Measurements from ENCODE around the gene COPS7A.

The COPS7A gene

GRCh38 chr12:6774499-6775062 is 50.7 kb downstream of the COPS7A start (continued):
- TF ChIP-seq SETDB1 (IDR thresholded peaks at IDR 0.05; ENCODE audit: insufficient read length, low read length) (no peak), ZNF585B (tag by site-specific recombination; IDR thresholded peaks at IDR 0.05) (no peak), SCRT1 (tag by site-specific recombination; IDR thresholded peaks at IDR 0.05; ENCODE audit: borderline replicate concordance) (no peak), ZNF747 (tag by site-specific recombination; IDR thresholded peaks at IDR 0.05) (no peak), OSR2 (tag by site-specific recombination; IDR thresholded peaks at IDR 0.05) (no peak), ZNF514 (tag by site-specific recombination; IDR thresholded peaks at IDR 0.05) (no peak), KLF7 (tag by site-specific recombination; IDR thresholded peaks at IDR 0.05; ENCODE audit: borderline replicate concordance) (no peak), ZBTB26 (tag by site-specific recombination; optimal IDR thresholded peaks at IDR 0.05) (no peak)

GRCh38 chr12:6775185-6776174 is 51.6 kb downstream of the COPS7A start:
- POLR2A ChIA-PET: interaction anchor here (2.0 kb wide), 1 partner anchor 23 kb away, joined by 7 read pairs; the partner anchor contains the start of gene MLF2
- no peak overlapping the region for H3K4me3 ChIP-seq (ENCODE audit: low read depth, low read length)
- TF ChIP-seq ZBTB21 (tag by site-specific recombination; IDR thresholded peaks at IDR 0.05) (no peak), ZBTB17 (tag by site-specific recombination; IDR thresholded peaks at IDR 0.05) (0 out of 2 replicates have a peak, but pooled peaks have one; percentile 24), ZNF10 (tag by site-specific recombination; IDR thresholded peaks at IDR 0.05) (0 out of 2 replicates have a peak, but pooled peaks have one; percentile 17)
- H3K9me3 ChIP-seq (ENCODE audit: control insufficient read depth, insufficient read depth, low read depth, low read length): no peaks in the 10 kb centered on the region
- H3K4me1 ChIP-seq (ENCODE audit: control insufficient read depth, insufficient read depth, low read length): peaks cover 7% of the 10 kb centered on the region
- H3K27ac ChIP-seq (ENCODE audit: extremely low read depth, low read depth, low read length): no peak overlapping the region
- peaks cover 3 to 13% of the 10 kb centered on the region in 2 experiments; a peak in 2 of 3 replicates for H3K36me3 ChIP-seq (ENCODE audit: control insufficient read depth in 2 of 2, insufficient read depth in 1 of 2, low read length in 2 of 2)
- CTCF ChIA-PET: interaction anchor here (0.6 to 6.3 kb wide), 5 partner anchors 9 to 39 kb away, joined by 3 to 93 read pairs (median 3); partner anchors contain the start of gene MLF2

GRCh38 chr12:6777386-6777785 is 53.5 kb downstream of the COPS7A start:
- Histone ChIP-seq H3K4me3 (ENCODE audit: low read depth, low read length) (no peak overlapping the region), H3K27ac (ENCODE audit: extremely low read depth, low read depth, low read length) (no peak overlapping the region), H3K36me3 (ENCODE audit: control insufficient read depth in 2 of 2, insufficient read depth in 1 of 2, low read length in 2 of 2) (no peaks in the 10 kb centered on the region), H3K4me1 (ENCODE audit: control insufficient read depth, insufficient read depth, low read length) (peaks cover 7% of the 10 kb centered on the region), H3K9me3 (ENCODE audit: control insufficient read depth, insufficient read depth, low read depth, low read length) (no peaks in the 10 kb centered on the region)
- CTCF ChIA-PET: interaction anchor here (0.5 to 7.6 kb wide), 7 partner anchors 10 to 321 kb away, joined by 3 to 93 read pairs (median 4); partner anchors contain the start of genes MLF2 and PTMS
- POLR2A ChIA-PET: interaction anchor here (0.5 to 3.0 kb wide), 4 partner anchors 11 to 61 kb away, joined by 3 to 24 read pairs (median 13); partner anchors contain the start of genes MLF2 and PTMS
- TF ChIP-seq ZBTB11 (tag by site-specific recombination; conservative IDR thresholded peaks at IDR 0.05; ENCODE audit: low read depth) (no peak), ZNF580 (tag by site-specific recombination; IDR thresholded peaks at IDR 0.05) (no peak), ZNF112 (tag by site-specific recombination; IDR thresholded peaks at IDR 0.05) (no peak), ZBTB7A (tag by site-specific recombination; IDR thresholded peaks at IDR 0.05; ENCODE audit: low read depth) (no peak), ZNF654 (tag by site-specific recombination; IDR thresholded peaks at IDR 0.05; ENCODE audit: low read depth) (no peak), ZNF600 (tag by site-specific recombination; IDR thresholded peaks at IDR 0.05) (no peak), ZNF10 (tag by site-specific recombination; IDR thresholded peaks at IDR 0.05) (no peak), PBX3 (CRISPR knock-in tag; IDR thresholded peaks at IDR 0.05) (no peak), ZNF24 (tag by site-specific recombination; IDR thresholded peaks at IDR 0.05) (no peak), ZNF311 (tag by site-specific recombination; IDR thresholded peaks at IDR 0.05; ENCODE audit: borderline replicate concordance) (no peak)
